HEK293T (cell line): ENCODE data around the gene FPGS.

Source experiments
- ARNT ChIP-seq: fragments of 450-650 bp; IDR thresholded peaks from 2 replicates; pipeline ENCODE4 v1.6.1; 2017; ENCODE audit warnings: mild to moderate bottlenecking
- BHLHE40 ChIP-seq: fragments of 450-650 bp; IDR thresholded peaks from 2 replicates; pipeline ENCODE4 v1.6.1; 2016; ENCODE audit warnings: mild to moderate bottlenecking, moderate library complexity, borderline replicate concordance
- CTBP1 ChIP-seq: fragments of 450-650 bp; IDR thresholded peaks from 2 replicates; pipeline ENCODE4 v1.6.1; 2016; ENCODE audit warnings: borderline replicate concordance
- ELF4 ChIP-seq: fragments of 450-650 bp; IDR thresholded peaks from 2 replicates; pipeline ENCODE4 v1.6.1; 2017; ENCODE audit warnings: antibody characterized with exemption
- FOXA1 ChIP-seq: fragments of 450-650 bp; IDR thresholded peaks from 2 replicates; pipeline ENCODE4 v1.6.1; 2016; ENCODE audit warnings: mild to moderate bottlenecking
- FOXK2 ChIP-seq: fragments of 450-650 bp; IDR thresholded peaks from 2 replicates; pipeline ENCODE4 v1.6.1; 2016; ENCODE audit warnings: mild to moderate bottlenecking
- FOXM1 ChIP-seq: fragments of 450-650 bp; IDR thresholded peaks from 2 replicates; pipeline ENCODE4 v1.6.1; 2017; ENCODE audit warnings: mild to moderate bottlenecking, borderline replicate concordance
- L3MBTL2 ChIP-seq: fragments of 450-650 bp; conservative IDR thresholded peaks from 2 replicates; pipeline ENCODE4 v1.6.1; 2016; ENCODE audit warnings: mild to moderate bottlenecking
- LEF1 ChIP-seq: fragments of 450-650 bp; IDR thresholded peaks from 2 replicates; pipeline ENCODE4 v1.6.1; 2017; ENCODE audit warnings: mild to moderate bottlenecking, borderline replicate concordance
- NFRKB ChIP-seq: fragments of 450-650 bp; IDR thresholded peaks from 2 replicates; pipeline ENCODE4 v1.6.1; 2016; ENCODE audit warnings: mild to moderate bottlenecking, moderate library complexity
- SP1 ChIP-seq: fragments of 450-650 bp; IDR thresholded peaks from 2 replicates; pipeline ENCODE4 v1.6.1; 2017
- SUZ12 ChIP-seq: fragments of 450-650 bp; IDR thresholded peaks from 2 replicates; pipeline ENCODE4 v1.6.1; 2016; ENCODE audit warnings: mild to moderate bottlenecking
- TF ChIP-seq, protein P1 (sequence below): fragments of 450-650 bp; IDR thresholded peaks from 2 replicates; pipeline ENCODE4 v1.6.1; 2016

DNA sequence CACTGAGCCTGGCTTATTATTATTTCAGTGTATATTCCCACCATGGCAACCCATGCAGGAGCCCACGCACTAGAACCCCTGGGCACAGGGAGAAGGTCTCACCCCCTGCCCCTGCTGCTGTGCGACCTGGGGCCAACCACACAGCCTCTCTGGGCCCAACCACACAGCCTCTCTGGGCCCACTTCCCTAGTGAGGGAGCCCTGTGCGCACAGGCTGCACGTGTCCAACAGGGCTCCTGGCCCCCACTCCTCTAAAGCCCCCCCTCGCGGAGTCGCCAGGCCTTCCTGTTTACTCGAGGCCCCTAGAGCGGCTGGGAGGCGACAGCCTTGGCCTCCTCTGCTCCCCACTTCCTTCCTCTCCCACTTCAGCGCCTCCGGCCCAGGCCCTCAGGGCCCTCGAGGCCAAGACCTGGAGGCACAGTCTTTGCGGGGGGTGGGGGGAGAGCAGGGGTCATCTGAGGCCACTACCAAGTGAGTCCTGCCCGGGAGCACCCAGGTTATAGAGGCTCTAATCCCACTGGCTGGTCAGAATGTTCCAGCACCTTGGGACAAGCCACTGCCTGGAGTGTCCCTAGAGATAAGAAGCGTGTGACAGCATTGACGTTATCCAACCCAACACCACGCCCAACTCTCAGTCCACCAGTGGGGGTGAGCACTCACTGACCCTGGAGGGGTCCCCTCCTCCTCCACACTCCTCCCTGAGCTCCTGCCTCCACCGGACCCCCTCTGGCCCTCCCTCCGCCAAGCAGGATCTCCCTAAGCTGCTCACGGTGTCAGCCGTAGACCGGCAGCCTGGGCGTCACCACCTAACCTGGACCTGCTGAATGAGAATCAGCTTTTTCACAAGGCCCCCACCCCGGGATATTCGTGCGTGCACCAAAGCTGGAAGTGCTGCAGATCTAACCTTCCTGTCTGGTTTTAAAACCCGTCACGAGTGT lies 59.7 kb downstream of the FPGS start:
- no peak for TF ChIP-seq BHLHE40
- TF ChIP-seq L3MBTL2, result no peak
- no peak for TF ChIP-seq NFRKB
- no peak for TF ChIP-seq SUZ12
- no peak for TF ChIP-seq CTBP1
- TF ChIP-seq SP1, result no peak
- no peak for TF ChIP-seq FOXA1
- no peak for TF ChIP-seq FOXK2
- TF ChIP-seq ELF4, result no peak
- TF ChIP-seq FOXM1, result no peak
- no peak for TF ChIP-seq LEF1
- TF ChIP-seq, protein P1, sequence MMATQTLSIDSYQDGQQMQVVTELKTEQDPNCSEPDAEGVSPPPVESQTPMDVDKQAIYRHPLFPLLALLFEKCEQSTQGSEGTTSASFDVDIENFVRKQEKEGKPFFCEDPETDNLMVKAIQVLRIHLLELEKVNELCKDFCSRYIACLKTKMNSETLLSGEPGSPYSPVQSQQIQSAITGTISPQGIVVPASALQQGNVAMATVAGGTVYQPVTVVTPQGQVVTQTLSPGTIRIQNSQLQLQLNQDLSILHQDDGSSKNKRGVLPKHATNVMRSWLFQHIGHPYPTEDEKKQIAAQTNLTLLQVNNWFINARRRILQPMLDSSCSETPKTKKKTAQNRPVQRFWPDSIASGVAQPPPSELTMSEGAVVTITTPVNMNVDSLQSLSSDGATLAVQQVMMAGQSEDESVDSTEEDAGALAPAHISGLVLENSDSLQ, result no peak
- TF ChIP-seq ARNT, result no peak
